Activated T-helper 17 cell treated with anti-CD3 and anti-CD28 coated beads, Interleukin-2, amount 50 U/mL, for 72 hours (primary cell): ENCODE measurements around the gene PARP1. TPM values are rescaled to one million over a fixed set of nuclear protein-coding genes. Genes with fewer than 3 reads are reported as not detected.

Experiments
- ATAC-seq: fragments of 150-1000 bp; cut with Tn5 transposase; replicated peaks from 2 replicates; pipeline ENCODE4 v1.10.0; 2021; ENCODE audit warnings: mild to moderate bottlenecking, moderate library complexity
- H3K27ac Mint-ChIP-seq: one replicate; pipeline ENCODE4 v1.8.0; 2022; ENCODE audit warnings: mixed read lengths
- H3K27me3 Mint-ChIP-seq: one replicate; pipeline ENCODE4 v1.8.0; 2022; ENCODE audit warnings: mixed read lengths
- H3K36me3 Mint-ChIP-seq: one replicate; pipeline ENCODE4 v1.8.0; 2022; ENCODE audit warnings: low read depth, mild to moderate bottlenecking, mixed read lengths
- H3K4me1 Mint-ChIP-seq: one replicate; pipeline ENCODE4 v1.8.0; 2022; ENCODE audit warnings: mixed read lengths
- H3K4me3 Mint-ChIP-seq: one replicate; pipeline ENCODE4 v1.8.0; 2022; ENCODE audit warnings: mild to moderate bottlenecking, mixed read lengths
- H3K9me3 Mint-ChIP-seq: one replicate; pipeline ENCODE4 v1.8.0; 2022; ENCODE audit warnings: mixed read lengths
- total RNA-seq, 2 donors: library from RNA; stranded (reverse); gene quantifications; one replicate each; pipeline ENCODE4 v1.2.3, GENCODE V29; 2022

PARP1 gene
- total RNA-seq, 2 donors from 2014 or later, result 147 to 268 TPM

DNA sequence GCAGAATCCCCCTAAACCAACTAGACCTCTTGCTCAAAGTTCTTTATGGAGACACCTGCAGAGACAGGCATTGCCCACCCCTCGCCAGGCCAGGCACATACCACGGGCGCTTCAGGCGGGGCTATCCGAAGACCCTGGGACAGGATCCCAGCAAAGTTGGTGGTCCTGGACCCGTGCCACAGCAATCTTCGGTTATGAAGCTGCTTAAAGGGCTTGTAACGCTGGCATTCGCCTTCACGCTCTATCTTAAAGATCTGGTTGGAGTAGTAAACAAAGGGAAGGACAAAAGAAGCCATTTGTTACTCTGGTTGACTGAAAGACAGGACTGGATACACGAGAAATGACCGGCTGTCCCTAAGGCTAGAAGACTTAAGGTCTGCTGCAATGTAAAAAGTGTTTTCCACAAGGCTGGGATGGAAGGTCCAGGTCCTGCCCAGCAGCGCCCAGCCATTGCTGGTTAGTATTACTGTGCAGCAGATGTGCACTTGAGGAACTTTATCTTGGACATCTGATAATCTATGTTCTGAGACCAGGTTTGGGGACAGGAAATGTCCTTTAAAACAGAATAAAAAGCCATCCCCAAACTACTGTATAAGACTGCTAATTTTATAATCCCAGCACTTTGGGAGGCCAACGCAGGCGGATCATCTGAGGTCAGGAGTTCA lies 42.9 kb downstream of the PARP1 start:
- ATAC-seq, result no peak
- Mint-ChIP-seq H3K27ac (no peak overlapping the region), H3K27me3 (no peaks in the 10 kb centered on the region), H3K36me3 (peaks cover 100% of the 10 kb centered on the region), H3K9me3 (no peaks in the 10 kb centered on the region), H3K4me1 (no peaks in the 10 kb centered on the region), H3K4me3 (no peak overlapping the region)

DNA sequence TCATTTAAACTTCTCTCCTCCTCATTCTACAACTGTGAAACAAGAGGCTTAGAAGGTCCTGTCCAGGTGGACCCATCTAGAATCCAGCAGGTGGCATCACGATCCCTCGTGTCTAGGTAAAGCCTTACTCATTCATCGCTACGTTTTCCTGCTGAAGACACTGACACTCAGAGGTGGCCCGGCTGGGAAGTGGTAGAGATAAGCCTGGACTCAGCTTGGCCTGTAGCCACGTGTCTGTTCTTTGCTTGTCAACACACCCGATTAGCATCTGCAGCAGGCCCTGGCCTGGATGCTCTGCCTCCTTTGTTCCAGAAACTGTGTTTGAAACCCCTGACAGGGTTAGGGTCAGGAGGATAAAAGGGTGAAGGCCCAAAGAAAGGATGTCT lies 43.4 kb downstream of the PARP1 start:
- no peak for ATAC-seq
- Mint-ChIP-seq H3K9me3 (no peaks in the 10 kb centered on the region), H3K27me3 (no peaks in the 10 kb centered on the region), H3K4me3 (no peak overlapping the region), H3K36me3 (peaks cover 100% of the 10 kb centered on the region), H3K4me1 (no peaks in the 10 kb centered on the region), H3K27ac (no peak overlapping the region)

DNA sequence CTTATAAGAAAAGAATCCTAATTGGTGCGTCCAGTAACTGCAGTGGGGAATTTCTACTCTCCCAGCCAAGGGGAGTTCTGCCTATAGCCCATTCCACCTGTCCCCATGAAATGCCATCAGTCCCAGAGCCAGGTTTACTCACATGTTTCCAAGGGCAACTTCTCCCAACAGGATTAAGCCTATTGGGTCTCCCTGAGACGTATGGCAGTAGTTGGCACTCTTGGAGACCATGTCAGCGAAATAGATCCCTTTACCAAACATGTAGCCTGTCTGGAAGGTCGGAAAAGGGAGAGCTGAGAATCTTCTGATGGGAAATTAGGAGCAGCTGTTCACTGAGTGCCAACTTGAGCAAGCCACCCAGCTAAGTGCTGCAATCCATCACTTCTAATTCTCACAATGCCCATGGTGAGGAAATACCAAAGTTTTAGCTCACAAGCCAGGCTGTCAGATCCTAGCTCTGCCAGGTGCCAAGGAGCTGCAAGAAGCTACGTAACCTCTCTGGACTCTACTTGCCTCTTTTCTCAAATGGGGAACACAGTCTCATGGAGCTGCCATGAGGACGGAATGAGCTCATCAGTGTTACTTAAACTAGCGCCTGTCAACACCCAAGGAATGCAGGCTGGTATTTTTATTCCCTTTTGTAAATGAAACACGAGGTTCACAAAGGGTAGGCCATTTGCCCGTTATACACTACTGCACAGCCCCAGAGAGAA lies 43.9 kb downstream of the PARP1 start:
- Mint-ChIP-seq H3K4me3 (no peak overlapping the region), H3K27me3 (no peaks in the 10 kb centered on the region), H3K27ac (no peak overlapping the region), H3K4me1 (no peaks in the 10 kb centered on the region), H3K9me3 (no peaks in the 10 kb centered on the region), H3K36me3 (peaks cover 100% of the 10 kb centered on the region)
- ATAC-seq, result no peak

GRCh38 chr1:226362891-226363447 lies 44.9 kb downstream of the PARP1 start:
- Mint-ChIP-seq H3K36me3 (peaks cover 100% of the 10 kb centered on the region), H3K9me3 (no peaks in the 10 kb centered on the region), H3K4me3 (no peak overlapping the region), H3K4me1 (no peaks in the 10 kb centered on the region), H3K27ac (no peak overlapping the region), H3K27me3 (no peaks in the 10 kb centered on the region)
- ATAC-seq, result no peak

- Mint-ChIP-seq H3K27me3 (no peaks in the 10 kb centered on the region), H3K36me3 (peaks cover 99% of the 10 kb centered on the region), H3K27ac (no peak overlapping the region), H3K9me3 (no peaks in the 10 kb centered on the region), H3K4me3 (no peak overlapping the region), H3K4me1 (no peaks in the 10 kb centered on the region)
- no peak for ATAC-seq
These were observed 45.5 kb downstream of the PARP1 start for GRCh38 chr1:226362361-226362760.

DNA sequence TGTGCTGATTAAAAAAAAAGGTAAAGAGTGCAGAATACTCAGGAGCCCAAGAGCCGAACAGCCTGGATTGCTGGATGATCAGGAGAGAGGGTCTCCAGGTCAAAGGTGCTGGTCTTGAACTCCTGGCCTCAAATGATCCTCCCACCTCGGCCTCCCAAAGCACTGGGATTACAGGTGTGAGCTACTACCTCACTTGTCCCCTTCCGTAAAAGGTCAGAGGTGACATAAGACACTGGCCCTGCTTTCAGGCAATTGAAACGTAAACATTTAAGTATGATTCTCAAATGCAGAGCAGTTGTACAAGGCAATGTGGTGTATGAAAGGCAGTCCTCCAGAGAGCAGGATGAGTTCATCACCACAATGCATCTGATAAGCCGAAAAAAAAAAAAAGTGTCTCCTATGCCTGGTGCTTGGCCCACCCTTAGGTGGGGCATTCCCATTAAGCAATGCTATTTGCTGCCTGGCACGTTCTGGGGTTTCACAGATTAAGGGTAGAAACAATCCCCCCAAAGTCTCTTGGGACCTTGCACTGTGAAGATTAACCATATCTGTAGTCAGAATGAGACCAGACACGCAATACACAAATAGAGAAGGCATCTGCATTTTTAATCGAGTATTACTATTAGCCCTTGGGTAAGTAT lies 47.7 kb downstream of the PARP1 start:
- Mint-ChIP-seq H3K9me3 (no peaks in the 10 kb centered on the region), H3K27me3 (no peaks in the 10 kb centered on the region), H3K4me3 (no peak overlapping the region), H3K36me3 (peaks cover 88% of the 10 kb centered on the region), H3K27ac (no peak overlapping the region), H3K4me1 (no peaks in the 10 kb centered on the region)
- no peak for ATAC-seq

GRCh38 chr1:226357416-226357815 lies 50.5 kb downstream of the PARP1 start:
- Mint-ChIP-seq H3K27me3 (no peaks in the 10 kb centered on the region), H3K9me3 (no peaks in the 10 kb centered on the region), H3K4me3 (no peak overlapping the region), H3K4me1 (no peaks in the 10 kb centered on the region), H3K36me3 (peaks cover 60% of the 10 kb centered on the region), H3K27ac (no peak overlapping the region)
- ATAC-seq, result no peak

GRCh38 chr1:226355669-226356551 lies 52.0 kb downstream of the PARP1 start:
- Mint-ChIP-seq H3K27ac (peak overlapping the region; percentile 36), H3K4me1 (no peaks in the 10 kb centered on the region), H3K4me3 (no peak overlapping the region), H3K27me3 (no peaks in the 10 kb centered on the region), H3K36me3 (peaks cover 45% of the 10 kb centered on the region), H3K9me3 (no peaks in the 10 kb centered on the region)
- no peak for ATAC-seq

DNA sequence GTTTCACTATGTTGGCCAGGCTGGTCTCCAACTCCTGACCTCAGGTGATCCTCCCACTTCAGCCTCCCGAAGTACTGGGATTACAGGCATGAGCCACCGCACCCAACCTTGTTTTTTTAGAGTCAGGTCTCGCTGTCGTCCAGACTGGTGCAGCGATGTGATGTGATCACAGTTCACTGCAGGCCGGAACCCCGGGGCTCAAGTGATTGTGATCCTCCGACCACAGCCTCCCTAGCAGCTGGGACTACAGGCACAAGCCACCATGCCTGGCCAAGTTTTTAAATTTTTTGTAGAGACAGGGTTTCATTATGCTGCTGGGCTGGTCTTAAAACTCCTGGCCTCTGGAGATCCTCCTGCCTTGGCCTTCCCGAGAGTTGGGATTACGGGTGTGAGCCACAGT lies 52.9 kb downstream of the PARP1 start:
- Mint-ChIP-seq H3K4me3 (no peak overlapping the region), H3K36me3 (peaks cover 36% of the 10 kb centered on the region), H3K9me3 (no peaks in the 10 kb centered on the region), H3K27ac (peak overlapping the region; percentile 5), H3K27me3 (no peaks in the 10 kb centered on the region), H3K4me1 (no peaks in the 10 kb centered on the region)
- ATAC-seq, result no peak

- Mint-ChIP-seq H3K4me3 (no peak overlapping the region), H3K36me3 (peaks cover 25% of the 10 kb centered on the region), H3K4me1 (no peaks in the 10 kb centered on the region), H3K27ac (peak overlapping the region; percentile 38), H3K27me3 (no peaks in the 10 kb centered on the region), H3K9me3 (no peaks in the 10 kb centered on the region)
- ATAC-seq, result no peak
These were observed 54.0 kb downstream of the PARP1 start for GRCh38 chr1:226353698-226354525.

GRCh38 chr1:226351709-226352108 lies 56.2 kb downstream of the PARP1 start:
- no peak for ATAC-seq
- Mint-ChIP-seq H3K4me1 (no peaks in the 10 kb centered on the region), H3K36me3 (peaks cover 4% of the 10 kb centered on the region), H3K27me3 (no peaks in the 10 kb centered on the region), H3K27ac (no peak overlapping the region), H3K9me3 (no peaks in the 10 kb centered on the region), H3K4me3 (no peak overlapping the region)

- Mint-ChIP-seq H3K9me3 (no peaks in the 10 kb centered on the region), H3K4me3 (no peak overlapping the region), H3K27ac (no peak overlapping the region), H3K27me3 (no peaks in the 10 kb centered on the region), H3K4me1 (no peaks in the 10 kb centered on the region), H3K36me3 (no peaks in the 10 kb centered on the region)
- no peak for ATAC-seq
These were observed 57.4 kb downstream of the PARP1 start for GRCh38 chr1:226350519-226350865.

GRCh38 chr1:226349801-226350518 lies 57.9 kb downstream of the PARP1 start:
- Mint-ChIP-seq H3K27ac (no peak overlapping the region), H3K4me1 (no peaks in the 10 kb centered on the region), H3K27me3 (no peaks in the 10 kb centered on the region), H3K4me3 (no peak overlapping the region), H3K9me3 (no peaks in the 10 kb centered on the region), H3K36me3 (no peaks in the 10 kb centered on the region)
- ATAC-seq, result no peak
